Measurements from ENCODE around the gene LLGL2.
A peak's percentile ranks its signal among the peaks of the same experiment; 100 is the strongest.
"Not testable (repeated sequence)": the region's sequence is repeated elsewhere in the genome, so short reads cannot be mapped to it uniquely, and the experiment has no call there.

Gene LLGL2

DNA sequence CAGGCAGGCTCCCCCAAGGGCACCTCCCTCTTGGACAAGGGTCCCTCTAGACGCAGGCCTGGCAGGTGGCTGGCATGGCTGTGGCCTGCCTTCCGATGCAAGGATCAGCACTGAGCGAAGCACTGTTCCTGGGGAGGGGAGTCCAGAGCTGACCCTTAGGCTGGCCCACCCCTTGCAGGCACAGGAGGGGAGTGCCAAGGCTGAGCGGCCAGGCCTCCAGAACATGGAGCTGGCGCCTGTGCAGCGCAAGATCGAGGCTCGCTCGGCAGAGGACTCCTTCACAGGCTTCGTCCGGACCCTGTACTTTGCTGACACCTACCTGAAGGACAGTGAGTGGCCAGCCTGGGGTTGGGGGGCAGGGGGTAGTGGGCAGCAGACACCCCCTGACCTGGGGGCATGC, 45.3 kb downstream of the LLGL2 start:
- no peak for DNase-seq (ENCODE audit: low read depth)

DNA sequence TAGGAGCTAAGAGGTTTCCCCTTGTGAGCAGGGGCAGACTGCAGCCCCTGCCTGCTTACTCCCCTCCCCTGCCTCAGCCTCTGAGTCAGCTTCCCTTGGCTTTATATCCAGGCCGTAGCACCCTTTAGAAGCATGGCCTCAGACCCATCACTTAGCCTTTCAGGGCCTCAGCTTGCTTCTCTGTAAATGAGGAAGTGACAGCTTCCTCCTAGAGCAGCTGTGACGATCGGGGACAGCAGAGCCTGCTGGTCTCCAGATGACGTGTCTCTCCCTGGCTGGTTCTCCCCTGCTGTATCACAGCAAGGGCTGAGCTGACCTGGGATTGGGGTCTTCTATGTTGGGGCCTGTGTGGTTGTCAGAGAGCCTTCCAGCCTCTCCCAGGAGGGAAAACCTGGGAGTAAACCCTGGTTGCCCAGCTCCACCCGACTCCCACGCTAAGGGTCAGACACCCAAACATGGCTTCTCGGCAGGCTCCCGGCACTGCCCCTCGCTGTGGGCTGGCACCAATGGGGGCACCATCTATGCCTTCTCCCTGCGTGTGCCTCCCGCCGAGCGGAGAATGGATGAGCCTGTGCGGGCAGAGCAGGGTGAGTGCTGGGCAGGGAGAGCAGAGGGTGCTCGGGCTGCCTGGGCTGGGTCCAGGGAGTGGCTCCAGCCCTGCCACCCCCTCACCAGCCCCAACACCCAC, 45.8 kb downstream of the LLGL2 start:
- no peak for DNase-seq (ENCODE audit: low read depth)

DNA sequence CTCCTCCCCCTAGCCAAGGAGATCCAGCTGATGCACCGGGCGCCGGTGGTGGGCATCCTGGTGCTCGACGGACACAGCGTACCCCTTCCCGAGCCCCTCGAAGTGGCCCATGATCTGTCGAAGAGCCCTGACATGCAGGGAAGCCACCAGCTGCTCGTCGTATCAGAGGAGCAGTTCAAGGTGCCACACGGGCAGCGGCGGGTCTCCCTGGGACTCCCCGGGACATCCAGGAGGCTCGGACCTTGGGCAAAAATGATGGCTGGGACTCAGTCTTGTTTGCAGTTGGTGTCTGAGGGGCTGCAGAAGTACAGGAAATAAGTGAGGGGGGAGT, 46.4 kb downstream of the LLGL2 start:
- no peak for DNase-seq (ENCODE audit: low read depth)

DNA sequence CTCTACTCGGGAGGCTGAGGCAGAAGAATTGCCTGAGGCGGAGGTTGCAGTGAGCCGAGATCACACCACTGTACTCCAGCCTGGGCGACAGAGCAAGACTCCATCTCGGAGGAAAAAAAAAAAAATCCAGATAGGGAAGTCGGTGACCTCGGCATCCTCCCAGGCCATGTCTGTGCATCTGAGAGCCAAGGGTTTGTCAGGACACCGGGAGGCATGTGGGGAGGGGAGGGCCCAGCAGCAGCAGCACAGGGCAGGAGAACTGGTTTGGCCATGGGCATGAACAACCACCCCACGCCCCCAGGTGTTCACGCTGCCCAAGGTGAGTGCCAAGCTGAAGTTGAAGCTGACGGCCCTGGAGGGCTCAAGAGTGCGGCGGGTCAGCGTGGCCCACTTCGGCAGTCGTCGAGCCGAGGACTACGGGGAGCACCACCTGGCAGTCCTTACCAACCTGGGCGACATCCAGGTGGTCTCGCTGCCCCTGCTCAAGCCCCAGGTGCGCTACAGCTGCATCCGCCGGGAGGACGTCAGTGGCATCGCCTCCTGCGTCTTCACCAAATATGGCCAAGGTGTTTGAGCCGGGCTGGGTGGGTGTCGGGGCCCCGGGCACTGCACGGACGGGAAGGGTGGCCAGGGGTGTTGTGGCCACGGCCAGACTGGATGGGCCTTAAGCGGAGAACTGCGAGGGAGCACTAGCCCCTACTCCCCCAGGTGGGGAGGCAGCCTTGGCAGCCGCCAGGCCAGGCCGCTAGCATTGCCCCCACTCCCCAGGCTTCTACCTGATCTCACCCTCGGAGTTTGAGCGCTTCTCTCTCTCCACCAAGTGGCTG, 47.4 kb downstream of the LLGL2 start:
- DNase-seq (ENCODE audit: low read depth), result no peak

DNA sequence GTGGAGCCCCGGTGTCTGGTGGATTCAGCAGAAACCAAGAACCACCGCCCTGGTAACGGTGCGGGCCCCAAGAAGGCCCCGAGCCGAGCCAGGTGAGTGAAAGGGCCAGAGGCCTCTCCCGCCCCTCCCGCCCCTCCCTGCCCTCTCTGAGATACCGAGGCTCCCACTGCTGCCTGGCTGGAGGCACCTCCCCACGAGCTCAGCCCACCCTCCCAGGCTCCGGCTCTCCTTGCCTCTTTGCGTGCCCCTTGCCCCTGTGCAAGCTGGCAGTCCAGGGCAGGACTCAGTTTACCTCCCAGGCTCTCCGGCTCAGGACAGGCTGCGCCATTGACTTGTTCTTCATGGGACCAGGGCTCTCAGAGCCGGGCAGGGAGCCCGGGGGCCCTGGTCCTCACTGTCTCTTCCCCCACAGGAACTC, 48.1 kb downstream of the LLGL2 start:
- DNase-seq (ENCODE audit: low read depth), result no peak

DNA sequence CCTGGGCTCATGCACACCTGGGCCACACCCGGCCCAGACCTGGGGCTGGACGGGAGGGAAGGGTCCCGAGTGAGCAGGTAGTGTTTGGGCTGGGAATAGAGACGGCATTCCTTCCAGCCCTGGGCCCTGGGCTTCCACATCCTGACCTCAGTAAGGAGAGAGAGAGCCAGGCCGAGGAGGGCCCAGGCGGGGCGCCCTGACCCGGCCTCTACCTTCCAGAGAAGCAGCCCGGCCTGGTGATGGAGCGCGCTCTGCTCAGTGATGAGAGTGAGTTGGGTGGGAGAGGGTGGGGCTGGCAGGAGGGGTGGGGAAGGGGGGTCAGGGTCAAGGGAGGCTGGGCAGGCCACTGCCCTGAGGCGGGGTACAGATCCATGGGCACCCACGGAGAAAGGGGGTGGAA, 48.5 kb downstream of the LLGL2 start:
- DNase-seq (ENCODE audit: low read depth), result no peak

DNA sequence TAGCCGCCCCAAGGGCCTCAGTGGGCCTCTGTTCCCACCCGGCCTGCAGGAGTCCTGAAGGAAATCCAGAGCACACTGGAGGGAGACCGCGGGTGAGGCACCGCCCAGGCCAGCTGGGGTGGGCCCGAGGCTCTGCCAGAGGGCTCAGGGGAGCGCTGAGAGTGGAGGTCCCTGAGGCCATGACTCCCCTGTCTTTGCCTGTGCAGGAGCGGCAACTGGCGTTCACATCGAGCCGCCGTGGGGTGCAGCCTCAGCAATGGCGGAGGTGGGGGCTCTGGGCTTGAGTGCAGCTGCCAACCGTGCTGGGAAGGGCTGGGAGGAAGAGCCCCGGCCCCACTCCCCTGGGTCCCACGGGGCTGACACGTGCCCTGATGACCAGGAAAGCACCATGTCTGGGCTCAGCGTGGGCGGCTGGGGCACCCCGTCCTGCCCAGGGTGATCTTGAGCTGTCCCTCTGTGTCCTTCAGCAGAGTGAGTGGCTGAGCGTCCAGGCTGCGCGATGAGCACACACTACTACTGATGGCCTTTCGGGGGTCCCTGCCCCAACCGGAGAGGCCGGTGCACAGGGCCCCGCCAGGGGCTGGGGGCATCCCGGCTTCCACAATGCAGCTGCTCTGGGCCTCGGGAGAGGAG, 49.0 kb downstream of the LLGL2 start:
- DNase-seq (ENCODE audit: low read depth), result no peak

DNA sequence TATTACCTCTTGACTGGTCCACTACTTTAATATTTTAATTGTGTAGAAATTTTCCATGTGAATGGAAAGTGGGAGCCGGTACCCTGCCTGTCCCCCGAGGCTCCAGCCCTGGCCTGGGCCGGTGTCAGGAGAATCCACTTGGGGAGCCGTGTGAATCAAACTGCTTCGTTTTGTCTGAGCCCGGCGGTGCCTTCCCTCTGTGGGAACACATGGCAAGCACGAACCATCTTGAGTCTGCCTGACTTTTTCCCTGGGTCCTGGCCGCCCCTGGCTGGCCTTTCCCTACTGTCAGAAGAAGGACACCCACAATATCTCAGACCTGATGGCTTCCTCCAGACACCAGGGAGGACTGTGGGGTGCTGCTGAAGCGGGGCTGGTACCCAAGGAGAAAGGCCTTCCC, 49.7 kb downstream of the LLGL2 start:
- no peak for DNase-seq (ENCODE audit: low read depth)

DNA sequence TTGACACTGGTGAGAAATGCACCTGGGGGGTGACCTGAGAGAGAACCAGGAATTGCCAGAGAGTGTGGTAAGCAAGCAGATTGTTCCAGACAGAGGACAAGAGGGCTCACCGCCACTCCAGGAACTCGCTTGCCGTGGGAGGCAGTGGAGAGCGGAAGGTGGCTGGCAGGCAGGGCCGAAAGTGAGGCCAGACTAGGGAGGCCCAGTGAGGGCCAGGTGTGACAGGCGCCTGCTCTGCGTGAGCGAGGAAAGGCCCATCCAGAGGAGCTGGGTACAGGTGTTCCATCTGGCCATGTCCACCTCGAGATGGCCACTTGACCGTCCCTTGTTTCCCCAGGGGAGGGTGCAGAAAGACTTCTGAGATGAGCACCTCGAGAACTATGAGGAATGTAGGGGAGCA, 50.2 kb downstream of the LLGL2 start:
- DNase-seq (ENCODE audit: low read depth), result no peak

DNA sequence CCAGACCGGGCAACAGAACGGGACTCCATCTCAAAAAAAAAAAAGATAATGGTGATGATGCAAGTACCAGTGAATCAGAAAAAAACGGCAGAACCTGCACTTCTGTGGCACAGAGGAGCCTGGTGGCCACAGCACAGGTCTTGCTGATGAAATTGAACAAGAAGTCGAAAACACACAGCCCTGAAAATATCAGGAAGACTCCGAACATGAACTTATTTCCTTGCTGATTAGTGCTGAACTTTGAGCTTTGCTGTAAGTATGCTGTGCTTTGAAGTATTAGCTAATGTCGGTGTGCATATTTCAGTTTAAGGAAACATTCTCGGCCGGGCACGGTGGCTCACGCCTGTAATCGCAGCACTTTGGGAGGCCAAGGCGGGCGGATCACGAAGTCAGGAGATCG, 51.2 kb downstream of the LLGL2 start:
- no peak for DNase-seq (ENCODE audit: low read depth)

DNA sequence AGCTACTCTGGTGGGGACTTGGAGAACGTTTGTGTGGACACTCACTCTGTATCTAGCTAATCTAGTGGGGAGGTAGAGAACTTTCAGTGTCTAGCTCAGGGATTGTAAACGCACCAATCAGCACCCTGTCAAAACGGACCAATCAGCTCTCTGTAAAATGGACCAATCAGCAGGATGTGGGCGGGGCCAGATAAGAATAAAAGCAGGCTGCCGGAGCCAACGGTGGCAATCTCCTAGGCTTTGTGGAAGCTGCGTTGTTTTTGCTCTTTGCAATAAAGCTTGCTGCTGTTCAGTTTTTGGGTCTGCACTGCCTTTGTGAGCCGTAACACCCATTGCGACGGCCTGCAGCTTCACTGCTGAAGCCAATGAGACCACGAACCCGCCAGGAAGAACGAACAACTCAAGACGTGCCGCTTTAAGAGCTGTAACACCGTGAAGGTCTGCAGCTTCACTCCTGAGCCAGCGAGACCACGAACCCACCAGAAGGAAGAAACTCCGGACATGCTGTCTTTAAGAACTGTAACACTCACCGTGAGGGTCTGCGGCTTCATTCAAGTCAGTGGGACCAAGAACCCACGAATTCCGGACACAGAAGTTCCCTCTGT, 55.7 kb downstream of the LLGL2 start:
- DNase-seq (ENCODE audit: low read depth), result peak; percentile 32

DNA sequence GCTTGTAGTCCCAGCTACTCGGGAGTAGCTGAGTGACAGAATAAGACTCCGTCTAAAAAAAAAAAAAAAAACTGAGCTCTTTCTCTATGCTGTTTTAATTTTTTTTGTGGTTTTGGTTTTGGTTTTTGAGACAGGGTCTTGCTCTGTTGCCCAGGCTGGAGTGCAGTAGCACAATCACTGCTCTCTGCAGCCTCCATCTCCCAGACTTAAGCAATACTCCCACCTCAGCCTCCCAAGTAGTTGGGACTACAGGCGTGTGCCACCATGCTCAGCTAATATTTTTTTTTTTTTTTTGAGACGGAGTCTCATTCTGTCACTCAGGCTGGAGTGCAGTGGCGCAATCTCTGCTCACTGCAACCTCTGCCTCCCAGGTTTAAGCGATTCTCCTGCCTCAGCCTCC, 57.7 kb downstream of the LLGL2 start:
- not testable (repeated sequence) for DNase-seq (ENCODE audit: low read depth)

DNA sequence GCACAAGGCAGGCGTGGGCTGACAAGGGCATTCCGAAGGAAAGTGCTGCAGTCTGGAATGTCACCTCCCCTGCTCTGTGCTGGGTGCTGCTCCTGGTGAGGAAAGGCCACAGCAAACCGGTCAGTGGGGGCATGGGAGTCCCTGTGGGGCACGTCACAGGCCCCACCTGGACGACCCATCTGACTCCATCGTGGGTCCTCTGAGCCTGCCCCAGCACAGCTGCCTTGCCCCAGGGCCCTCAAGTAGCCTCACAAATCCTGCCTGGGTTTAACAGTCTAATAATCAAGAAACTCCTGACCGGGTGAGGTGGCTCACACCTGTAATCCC, 59.3 kb downstream of the LLGL2 start:
- DNase-seq (ENCODE audit: low read depth), result no peak

DNA sequence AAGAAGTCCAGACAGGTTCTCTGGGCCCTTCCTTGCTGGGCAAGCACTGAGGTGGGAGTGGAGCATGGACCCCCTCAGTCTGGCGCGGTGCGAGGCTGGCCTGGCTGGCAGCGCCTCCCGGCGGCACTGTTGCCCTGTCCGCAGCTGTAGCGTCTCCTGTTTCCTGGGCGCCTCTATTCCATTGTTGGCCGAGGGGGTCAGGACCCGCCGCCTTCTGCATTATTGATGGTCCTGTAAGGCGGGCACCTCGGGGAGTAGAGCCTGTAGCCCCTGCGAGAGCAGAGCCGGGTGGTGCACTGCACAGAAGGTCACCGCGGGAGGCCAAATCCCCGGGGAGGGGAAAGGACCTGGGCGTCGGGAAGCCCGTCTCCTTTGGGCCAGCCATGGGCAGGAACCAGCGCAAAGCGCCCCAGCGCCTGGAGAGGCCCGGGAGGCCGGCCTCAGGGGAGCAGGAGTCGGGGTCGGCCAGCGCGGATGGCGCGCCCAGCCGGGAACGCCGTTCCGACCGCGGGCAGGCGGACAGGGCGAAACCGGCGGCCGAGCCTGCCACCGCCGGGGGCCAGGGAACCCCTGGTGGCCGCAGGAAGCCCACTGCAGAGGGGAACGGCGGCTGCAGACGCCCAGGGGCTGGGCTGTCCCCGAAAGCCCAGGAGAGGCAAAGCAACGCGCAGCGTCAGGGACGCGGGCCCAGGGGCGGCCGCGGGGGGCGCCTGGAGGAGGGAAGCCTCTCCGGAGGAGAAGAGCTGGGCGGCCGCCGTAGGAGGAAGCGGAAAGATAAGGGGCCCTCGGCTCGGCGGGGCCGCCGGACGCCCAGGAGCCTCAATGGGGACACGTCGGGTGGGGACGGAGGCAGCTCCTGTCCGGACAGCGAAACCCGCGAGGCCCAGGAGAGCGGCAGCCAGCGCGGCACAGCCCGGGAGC, 62.4 kb downstream of the LLGL2 start, which contains the start of gene MYO15B:
Gene MYO15B (plus strand): TSS at position 126 of the 921 bp plus-strand sequence. CDS start 258 bp downstream, at position 384.
- DNase-seq (ENCODE audit: low read depth), result peak; percentile 38

DNA sequence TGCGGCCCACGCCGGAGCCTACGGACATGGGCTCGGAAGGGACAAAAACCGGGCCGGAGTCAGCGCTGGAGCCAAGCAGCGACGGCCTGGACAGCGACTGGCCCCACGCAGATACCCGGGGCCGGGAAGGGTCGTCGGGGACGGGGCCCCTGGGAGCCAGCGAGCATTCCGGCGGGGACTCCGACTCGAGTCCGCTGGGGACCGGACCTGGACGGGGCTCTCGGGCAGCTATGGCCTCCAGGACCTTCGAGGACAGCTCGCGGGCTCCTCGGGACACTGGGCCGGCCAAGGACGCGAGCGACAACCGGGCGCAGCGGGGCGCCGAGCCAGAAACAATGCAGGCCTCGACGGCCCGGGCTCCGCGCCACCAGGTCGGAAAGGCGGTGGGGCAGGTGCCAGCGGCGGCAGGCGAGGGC, 63.1 kb downstream of the LLGL2 start:
- DNase-seq (ENCODE audit: low read depth), result no peak

DNA sequence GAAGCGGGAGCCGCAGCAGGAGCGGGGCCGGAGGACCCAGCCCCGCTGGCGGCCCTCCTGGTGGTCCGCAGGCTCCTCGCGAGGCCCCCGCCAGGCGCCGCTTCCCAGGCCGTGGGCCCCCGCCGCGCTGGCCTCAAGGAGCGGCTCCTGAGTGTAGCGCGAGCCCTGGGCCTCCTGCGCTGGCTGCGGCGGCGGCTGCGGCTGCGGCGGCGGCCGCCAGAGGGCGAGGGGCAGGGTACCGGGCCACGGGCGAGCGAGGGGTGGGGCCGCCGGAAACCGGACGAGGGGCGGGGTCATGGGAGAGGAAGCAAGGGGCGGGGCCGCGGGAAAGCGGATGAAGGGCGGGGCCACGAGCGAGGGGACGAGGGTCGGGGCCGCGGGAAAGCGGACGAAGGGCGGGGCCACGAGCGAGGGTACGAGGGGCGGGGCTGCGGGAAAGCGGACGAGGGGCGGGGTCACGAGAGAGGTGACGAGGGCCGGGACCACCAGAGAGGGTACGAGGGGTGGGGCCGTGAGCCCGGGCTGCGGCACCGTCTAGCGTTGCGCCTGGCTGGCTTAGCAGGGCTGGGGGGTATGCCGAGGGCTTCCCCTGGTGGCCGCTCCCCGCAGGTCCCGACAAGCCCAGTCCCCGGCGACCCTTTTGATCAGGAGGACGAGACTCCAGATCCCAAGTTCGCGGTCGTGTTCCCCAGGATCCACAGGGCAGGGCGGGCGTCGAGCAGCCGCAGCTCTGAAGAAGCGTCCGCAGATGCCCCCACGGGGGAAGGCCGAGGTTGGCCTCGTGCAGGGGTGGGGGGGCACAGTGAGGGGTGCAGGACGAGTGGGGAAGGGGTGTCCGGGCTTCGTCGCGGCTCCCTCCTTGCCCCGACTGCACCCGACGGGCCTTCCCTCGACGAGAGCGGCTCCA, 63.8 kb downstream of the LLGL2 start:
- DNase-seq (ENCODE audit: low read depth), result peak; percentile 96

DNA sequence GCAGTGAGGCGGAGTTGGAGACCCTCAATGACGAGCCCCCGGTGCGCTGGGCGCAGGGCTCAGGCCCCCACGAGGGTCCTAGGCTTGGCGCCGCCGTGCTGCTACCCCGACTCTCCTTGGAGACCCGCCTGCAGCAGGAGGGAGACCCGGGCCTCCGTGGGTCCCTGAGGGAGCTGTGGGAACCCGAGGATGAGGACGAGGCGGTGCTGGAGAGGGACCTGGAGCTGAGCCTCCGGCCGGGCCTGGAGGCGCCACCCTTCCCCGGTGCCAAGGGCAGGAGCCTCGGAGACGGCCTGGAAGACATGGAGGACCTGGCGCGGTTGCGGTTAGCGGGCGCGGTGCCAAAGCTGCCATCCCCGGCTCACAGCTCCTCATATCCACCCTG, 64.4 kb downstream of the LLGL2 start:
- DNase-seq (ENCODE audit: low read depth), result no peak

DNA sequence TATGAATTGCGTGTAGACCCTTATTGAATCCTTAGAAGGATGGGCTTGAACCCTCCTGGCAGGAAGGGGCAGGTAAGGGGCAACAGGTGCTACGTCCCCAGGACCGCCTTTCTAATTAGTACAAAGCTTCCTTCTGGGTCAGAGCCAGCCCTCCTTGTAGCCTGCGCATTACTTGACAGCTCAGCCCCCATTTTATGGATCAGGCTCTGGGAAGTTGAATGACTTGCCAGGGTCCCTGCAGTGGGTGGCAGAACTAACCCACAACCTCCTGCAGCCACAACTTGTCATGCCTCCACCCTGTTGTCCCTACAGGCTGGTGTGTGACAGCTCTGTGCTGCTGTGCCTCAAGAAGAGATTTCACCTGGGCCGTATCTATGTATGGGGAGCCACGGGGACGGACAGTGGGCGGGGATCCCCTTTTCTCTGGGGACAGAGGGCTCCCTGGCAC, 64.8 kb downstream of the LLGL2 start:
- no peak for DNase-seq (ENCODE audit: low read depth)

DNA sequence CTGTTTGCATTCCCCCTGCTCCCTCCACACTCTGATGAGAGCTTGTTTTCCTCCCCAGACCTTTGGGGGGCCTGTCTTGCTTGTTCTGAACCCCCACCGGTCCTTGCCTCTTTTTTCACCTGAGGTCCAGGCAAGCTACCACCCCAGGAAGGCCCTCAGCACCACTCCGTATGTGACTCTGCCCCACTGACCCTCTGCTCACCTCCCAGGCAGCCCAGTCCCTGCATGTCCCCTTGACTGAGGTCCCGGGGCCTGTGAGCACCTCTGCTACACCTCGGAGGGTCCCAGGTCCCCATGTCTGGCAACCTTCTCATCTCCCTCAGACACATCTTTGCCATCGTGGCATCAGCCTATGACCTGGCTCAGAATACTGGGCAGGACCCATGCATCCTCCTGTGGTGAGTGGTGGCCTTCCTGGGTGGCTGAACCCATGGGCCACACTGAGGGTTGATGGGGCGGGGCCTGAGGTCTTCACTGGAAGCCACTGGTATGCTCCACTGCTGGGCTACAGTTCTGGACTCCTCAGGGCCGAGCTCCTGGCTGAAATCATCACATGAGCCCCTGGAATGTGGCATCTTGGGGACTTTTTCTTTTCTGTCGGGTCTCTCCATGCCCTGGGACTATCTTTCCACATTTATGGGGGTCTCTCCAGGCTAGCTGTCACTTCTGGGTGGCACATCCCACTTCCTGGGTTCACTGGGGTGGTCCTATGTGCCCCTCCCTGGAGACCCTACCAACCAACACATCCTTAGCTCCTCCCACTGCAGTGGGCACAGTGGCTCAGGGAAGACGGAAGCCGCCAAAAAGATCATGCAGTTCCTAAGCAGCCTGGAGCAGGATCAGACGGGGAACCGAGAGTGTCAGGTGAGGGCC, 65.6 kb downstream of the LLGL2 start:
- DNase-seq (ENCODE audit: low read depth), result no peak
